ENCODE measurements around the gene DTX4.
"Not testable (repeated sequence)": the region's sequence is repeated elsewhere in the genome, so short reads cannot be mapped to it uniquely, and the experiment has no call there.

Gene DTX4

DNA sequence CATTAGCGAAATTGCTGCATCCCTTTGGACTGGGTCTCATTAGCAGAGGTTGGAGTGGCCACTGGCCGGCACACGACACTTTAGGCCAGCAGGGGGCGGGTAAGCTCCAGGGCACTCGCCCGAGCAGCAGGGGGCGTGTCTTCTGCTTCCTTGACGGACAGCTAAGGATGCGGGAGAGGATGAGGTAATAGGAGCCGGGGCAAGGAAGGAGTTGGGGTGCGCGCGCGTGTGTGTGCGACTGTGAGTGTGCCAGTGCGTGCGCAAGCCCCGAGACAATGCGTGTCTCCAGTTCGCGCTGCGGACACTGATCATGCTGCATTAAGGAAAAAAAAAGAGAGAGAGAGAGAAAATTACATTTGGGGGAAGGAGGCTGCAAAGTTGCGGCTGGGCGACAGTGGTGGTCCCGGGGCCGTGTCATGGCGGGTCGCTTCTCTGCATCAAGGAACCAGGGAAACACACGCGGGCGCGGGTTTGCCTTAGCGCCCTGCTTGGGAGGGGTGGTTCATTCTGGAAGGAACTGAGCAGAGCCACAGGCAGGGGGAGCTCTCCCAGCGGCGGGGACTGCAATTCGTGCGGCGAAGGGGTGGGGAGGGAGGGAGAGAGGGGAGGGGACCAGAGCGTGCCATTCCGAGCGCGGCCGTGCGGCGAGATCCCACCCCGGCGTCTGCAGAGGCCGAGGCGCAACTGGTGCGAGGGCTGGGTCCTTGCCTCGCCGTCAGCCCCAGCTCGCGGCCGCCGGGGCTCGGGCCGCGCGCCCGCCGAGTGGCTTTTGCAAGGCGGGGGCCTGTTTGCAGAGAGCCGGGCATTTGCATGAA is at the start of gene DTX4:
Gene DTX4, plus strand, starts transcription at position 625 of the 815 bp plus-strand sequence. CDS start 464 bp downstream, outside the sequence.
- peak; percentile 80 for DNase-seq

DNA sequence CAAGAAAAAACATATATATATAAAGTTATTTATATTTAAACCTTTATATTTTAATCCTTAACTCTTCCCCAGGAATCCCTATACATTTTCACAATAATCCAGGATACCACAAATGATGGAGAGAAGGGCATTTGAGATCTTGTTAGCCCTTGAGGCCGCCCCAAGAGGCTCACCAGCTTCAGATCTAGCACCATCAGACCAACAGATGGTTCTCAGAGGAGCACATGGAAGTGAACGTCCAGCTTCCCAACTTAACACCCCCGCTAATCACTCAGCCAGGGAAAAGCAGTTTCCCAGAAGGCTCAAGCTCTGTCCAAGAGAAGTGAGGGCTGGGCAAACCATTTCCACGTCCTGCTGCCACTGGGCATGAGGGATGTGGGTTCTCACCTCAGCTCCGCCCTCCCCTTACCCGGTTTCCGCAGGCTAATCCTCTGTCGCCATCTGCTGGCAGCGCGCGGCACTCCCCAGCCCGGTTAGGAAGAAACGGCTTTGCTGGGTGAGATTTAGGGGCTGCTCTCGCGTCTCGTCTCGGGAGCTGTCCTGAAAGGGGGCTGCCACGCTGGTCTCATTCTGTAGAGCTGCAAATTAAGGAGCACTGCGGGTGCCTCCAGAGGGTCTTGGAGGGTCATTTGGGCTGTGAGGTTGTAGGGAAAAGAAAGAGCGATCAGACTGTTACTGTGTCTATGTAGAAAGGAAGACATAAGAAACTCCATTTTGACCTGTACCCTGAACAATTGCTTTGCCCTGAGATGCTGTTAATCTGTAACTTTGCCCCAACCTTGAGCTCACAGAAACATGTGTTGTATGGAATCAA is 36.1 kb upstream of the DTX4 start:
- DNase-seq: peak; percentile 80

GRCh38 chr11:59136551-59136950 is 35.4 kb upstream of the DTX4 start:
- DNase-seq: not testable (repeated sequence)

GRCh38 chr11:59137190-59137589 is 34.7 kb upstream of the DTX4 start:
- no peak for DNase-seq

- no peak for DNase-seq
Measured at GRCh38 chr11:59138643-59139042, 33.3 kb upstream of the DTX4 start.

DNA sequence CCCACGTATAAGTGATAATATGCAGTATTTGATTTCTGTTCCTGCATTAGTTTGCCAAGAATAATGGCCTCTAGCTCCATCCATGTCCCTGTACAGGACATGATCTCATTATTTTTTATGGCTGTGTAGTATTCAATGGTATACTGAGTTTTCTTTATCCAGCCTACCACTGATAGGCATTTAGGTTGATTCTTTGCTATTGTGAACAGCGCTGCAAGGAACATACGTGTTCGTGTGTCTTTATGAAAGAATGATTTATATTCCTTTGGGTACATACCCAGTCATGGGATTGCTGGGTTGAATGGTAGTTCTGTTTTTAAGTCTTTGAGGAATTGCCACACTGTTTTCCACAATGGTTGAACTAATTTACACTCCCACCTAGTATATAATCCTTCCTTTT is 30.7 kb upstream of the DTX4 start:
- DNase-seq: no peak

DNA sequence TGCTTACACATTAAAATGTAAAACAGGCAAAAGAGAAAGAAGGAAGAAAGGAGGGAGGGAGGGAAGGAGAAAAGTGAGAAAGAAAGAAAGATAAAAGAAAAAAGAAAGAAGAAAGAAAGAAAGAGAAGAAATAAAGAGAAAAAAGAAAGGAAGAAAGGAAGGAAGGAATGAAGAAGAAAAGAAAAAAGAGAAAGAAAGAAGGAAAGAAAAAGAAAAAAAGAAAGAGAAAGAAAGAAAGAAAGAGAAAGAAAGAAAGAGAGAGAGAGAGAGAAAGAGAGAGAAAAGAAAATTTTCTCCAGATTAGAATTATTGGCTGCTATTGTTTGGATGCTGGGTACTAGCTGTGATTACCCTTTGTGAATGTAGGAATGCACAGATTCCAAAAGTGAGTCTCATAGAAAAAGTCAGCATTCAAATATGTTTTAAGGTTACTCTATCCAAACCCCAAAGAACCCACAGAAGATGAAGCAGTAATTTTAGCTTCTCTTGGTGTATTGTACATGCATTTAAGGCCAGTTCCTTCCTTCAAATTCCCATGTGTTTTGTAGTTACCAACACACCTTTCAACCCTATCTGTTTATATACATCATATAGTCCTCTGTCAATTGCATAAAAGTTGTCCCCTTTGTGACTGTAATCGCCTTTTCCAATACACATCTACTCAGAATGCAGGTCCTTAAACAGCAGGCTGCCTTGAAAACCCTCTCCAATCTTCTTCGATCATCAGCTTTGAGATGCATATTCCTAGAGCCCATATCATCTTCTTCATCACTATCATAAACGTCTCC is 30.1 kb upstream of the DTX4 start:
- no peak for DNase-seq

DNA sequence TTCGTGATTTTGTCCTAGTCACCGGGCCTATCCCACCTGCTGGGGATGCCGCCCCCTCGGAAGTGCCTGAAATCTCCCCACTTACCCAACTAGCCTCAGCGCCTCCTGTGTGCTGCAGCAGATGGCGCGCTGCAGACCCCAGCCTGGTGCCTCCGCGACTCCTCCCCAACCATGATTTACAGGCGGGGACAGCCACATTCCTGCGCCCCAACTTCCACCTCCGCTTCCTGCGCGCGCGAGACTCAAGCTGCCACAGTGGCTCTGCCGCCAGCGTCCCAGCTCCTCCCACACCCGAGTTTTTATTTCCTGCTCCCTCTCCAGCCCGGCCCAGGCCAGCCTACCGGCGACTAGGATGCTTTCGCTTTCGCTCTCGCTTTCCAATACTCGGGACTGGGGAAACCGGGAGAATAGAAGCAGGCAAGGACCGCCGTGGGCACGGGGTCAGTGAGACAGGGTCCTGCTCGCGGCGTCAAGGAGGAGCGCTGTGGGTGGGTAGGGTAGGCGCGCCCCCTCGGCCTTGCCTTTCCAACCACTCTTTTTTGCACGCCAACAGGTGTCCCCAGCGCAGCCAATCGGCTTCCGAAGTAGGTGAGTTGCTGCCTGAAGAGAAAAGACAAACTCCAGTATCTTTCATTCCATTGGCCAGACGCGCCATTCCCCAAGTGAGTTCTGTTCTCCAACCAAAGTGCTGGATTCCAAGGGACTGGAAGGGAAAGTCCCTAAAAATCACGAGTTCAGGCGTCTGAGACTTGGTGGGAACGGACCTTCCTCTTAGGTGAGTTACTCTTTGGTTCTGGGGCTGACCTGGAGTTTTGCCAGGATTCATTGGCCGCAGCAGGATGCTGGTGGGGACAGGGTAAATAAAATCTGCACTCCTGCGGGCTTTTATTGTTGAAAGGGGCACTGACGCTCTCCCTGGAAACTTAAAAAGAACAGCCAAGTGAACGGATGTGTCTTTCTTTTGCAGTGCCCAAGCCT is 29.1 kb upstream of the DTX4 start, which contains the start of gene FAM111A:
Gene FAM111A, plus strand, starts transcription at position 327 of the 978 bp plus-strand sequence. CDS start 6,017 bp downstream, outside the sequence.
- DNase-seq: peak; percentile 82

DNA sequence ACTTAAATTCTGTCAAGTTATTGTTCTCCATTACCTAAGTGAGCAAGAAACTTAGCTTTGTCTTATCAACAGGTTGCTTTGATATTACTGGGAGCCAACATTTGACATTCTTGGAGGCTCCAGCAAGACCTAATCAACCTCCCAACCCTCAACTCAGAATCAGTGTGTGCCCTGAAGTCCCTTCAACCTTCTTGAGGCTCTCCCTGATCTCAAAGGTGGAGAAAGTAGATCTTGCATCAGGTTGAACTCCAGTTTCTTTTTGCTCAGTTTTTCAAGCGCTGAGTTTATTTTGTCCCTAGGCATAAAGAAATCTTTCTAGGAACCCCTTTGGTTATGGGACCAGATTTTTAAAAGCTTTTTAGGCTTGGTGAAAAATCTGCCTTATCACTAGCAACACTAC is 27.8 kb upstream of the DTX4 start:
- DNase-seq: no peak

DNA sequence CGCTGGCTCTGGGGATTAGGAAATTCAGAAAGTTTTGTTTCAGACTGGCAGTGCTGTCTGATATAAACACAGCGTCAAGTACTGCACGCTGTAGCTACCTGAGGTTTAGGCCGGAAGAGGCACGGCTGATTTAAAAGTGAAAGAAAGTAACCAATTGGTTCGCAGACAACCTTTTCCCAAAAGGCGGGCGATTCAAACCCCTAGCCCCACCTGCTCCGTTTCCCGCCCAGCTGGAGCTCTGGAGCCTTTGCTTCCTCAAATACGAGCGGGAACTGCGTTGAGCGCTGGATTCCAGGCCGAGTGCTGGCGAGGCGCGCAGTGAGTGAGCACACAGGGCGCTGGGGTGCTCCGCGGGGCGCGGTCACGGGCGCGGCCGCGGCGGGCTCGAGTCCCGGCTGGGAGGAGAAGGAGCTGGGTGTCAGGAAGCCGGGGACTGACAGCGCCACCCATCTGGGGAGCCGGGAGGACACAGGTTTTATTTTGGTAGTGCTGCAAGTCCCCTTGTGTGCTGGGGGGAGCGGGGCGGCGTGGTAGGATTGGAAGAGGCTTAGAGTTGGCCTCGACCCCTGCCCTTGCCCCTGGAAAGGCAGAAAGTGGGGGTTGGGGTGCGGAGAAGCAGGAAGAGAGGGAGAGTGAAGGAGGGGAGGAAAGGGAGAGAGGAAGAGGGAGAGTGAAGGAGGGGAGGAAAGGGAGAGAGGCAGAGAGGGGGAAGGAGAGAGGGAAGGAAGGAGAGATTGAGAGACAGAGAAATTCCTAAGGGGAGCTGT is 27.2 kb upstream of the DTX4 start:
- DNase-seq: peak; percentile 46

GRCh38 chr11:59145534-59145933 is 26.4 kb upstream of the DTX4 start:
- no peak for DNase-seq

DNA sequence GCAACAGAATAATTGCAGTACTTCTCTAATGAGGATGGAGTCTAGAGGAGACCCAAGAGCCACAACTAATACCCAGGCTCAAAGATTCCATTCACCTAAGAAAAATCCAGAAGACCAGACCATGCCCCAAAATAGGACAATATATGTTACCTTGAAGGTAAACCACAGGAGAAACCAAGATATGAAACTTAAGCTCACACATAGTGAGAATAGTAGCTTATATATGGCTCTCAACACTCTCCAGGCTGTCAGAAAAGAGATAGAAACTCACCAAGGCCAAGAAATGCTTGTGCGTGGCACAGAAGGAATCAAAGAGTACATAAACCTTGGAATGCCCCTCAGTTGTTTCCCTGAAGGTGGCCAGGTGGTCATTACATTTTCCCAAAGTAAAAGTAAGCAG is 20.2 kb upstream of the DTX4 start:
- no peak for DNase-seq

- DNase-seq: no peak
Measured at GRCh38 chr11:59152312-59152951, 19.5 kb upstream of the DTX4 start.

DNA sequence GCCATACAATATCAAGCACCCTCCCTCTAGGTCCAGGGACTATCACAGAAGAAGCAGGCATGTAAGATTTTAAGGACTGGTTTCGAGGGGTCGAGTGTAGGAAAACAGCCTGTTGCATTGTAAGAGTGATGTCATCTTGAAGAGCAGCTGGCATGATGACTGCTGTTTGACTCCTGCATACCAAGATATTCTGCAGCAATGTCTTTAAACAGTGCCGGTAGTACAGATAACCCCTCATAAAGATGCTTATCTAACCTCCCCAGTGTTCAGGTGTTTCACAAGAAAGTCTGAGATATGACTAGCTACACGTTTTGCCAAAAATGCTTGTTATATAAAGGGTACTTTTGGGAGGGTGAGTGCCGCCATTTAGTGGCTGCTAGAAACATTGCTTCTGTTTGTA is 17.3 kb upstream of the DTX4 start:
- DNase-seq: no peak

- DNase-seq: no peak
Measured at GRCh38 chr11:59157433-59157832, 14.5 kb upstream of the DTX4 start.

- peak; percentile 21 for DNase-seq
Measured at GRCh38 chr11:59158206-59159068, 13.5 kb upstream of the DTX4 start.

DNA sequence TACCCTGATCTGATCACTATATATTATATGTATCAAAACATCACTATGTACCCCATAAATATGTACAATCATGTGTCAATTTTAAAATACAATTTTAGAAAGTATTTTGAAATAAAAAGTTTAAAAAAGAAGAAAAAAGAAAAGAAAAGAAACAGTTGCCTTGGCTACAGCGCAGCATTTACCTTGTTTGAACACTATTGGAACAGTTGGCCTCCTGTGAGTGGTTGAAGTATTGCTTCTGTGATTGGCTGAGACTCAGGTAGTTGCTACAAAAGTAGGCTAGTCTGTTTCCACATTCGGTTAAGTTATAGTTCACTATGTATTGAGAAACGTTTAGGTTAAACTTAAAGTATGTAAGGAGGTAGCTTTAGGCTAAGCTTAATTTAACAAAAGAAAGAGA is 7.9 kb upstream of the DTX4 start:
- no peak for DNase-seq

- no peak for DNase-seq
Measured at GRCh38 chr11:59172345-59173079, 580 bp downstream of the DTX4 start.

All from activated effector memory CD4-positive, alpha-beta T cell treated with Interleukin-2 at 50 U/mL for 16 hours (primary cell).